NCI-H146 treated with DMSO at 0.1 percent for 48 hours (cell line): ENCODE data around the gene DIAPH3.
A peak's percentile ranks its signal among the peaks of the same experiment; 100 is the strongest.

Source experiments
- DNase-seq: peaks from one replicate; lab custom pipeline; 2025; ENCODE audit not compliant: unreplicated experiment; lab: John Stamatoyannopoulos, UW

The DIAPH3 gene

DNA sequence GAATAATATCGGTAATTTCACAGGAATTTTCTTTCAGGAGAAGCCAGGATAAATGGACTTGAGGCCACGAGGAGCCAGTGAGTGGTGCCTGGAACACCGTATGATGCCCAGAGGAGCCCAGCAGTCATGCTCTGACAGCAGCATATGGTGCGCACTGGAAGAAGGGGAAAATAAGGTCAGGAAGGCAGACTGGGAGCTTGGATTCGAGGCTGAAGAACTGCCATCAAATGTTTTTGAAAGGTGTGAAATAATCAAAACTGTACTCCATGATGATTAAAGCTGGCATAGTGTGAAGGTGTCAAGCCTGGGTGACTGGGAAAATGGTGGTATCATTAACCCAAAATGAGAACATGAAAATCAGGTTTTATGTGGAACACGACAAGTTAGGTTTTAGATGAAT is 374.2 kb downstream of the DIAPH3 start:
- DNase-seq: no peak

DNA sequence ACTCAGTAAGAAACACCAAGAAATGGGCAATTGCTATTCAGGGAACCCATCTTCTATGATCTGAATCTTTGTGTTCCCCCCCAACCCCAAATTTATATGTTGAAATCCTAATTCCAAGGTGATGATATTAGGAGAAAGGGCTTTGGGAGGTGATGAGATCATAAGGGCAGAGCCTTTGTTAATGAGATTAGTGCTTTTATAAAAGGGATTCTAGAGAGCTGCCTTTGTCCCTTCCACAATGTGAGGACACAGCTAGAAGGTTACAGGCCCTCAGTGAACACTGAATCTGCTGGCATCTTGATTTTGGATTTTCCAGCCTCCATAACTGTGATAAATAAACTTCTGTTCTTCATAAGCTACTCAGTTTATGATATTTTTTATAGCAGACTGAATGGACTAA is 376.0 kb downstream of the DIAPH3 start:
- DNase-seq: no peak

DNA sequence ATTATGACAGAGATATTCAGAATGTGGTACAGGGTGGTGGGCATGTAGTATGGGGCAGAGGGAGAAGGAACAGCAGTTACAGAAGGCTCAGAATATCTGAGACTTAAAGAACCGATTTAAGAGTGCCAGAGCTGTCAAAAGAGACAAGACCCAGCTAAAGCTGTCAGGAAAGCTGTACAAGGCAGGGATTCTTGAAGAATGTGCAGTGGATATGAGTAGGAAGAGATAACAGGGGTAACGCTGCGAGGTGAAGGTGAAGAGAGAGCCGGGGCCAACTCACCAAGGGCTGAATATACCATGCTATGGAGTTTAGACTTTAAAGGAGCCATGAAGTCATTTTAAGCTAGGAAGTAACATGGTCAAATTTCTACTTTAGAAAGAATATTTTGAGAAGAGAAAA is 381.0 kb downstream of the DIAPH3 start:
- DNase-seq: no peak

DNA sequence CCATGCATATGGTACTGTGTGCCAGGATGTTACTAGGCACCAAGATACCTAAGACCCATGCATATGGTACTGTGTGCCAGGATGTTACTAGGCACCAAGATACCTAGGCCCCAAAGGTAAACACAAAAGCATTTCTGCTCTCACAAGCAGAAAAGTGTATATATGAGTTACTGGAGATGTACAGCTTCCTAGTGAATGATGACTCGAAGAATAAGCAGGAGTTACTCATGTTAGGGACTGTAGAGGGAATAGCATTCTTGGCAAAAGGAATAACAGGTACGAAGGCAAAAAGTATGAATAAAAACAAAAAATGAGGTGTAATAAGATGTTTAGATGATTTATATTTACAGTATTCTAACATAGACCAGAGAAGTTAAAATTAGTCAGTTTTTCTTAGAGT is 383.7 kb downstream of the DIAPH3 start:
- DNase-seq: no peak

DNA sequence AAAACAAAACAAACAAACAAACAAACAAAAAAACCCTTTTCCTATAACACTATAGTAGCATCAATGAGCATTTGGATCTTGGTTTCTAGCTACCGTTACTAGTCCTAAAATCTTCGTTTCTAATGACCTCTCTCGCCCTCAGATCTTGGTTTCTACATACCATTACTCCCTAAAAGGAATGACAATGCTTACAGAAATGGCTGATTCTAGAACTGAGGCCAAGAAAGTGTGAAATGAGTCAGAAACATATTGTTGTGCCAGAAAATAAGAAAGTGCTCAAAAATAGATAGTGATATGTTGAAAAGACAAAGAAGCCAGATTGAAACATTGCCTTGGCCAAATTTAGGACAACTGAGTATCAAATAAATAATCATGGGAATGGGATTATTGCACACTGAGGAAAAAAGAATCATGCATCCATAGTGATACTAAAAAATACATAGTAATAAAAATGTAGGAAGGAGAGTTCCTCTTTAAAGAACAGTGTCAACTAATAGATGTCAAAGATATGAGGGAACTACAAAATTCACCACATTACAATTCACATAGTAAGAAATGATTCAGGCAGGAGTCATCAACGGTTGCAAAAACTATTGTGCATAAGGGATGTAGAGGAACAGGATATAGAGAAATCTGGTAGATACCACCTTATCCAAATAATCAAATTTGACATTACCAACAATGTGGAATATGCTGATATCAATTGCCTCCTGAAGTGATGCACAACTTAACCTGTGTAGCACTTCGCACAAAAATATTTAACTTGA is 386.6 kb downstream of the DIAPH3 start:
- DNase-seq: no peak

DNA sequence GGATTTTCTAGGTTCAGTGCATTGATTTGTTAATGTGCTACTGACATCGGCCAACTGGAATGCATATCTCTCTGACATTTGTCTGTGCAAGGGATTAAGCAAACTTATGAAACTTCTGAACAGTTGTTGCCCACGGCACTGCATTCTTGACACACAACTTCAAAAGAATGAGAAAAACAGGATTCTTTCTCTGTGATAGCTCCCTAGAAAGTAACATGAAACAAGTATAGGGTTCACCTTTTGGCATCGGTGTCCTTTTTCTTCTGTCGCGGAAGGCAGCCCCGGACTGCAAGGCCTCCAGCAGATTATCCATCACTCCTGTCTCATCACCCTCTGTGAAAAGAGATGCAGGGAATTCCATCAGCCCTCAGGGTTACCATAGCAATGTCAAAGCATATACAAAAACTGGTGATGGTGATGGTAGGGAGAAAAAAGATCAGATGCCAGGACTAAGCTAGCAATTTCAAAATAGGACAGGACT is 389.2 kb downstream of the DIAPH3 start:
- no peak for DNase-seq

DNA sequence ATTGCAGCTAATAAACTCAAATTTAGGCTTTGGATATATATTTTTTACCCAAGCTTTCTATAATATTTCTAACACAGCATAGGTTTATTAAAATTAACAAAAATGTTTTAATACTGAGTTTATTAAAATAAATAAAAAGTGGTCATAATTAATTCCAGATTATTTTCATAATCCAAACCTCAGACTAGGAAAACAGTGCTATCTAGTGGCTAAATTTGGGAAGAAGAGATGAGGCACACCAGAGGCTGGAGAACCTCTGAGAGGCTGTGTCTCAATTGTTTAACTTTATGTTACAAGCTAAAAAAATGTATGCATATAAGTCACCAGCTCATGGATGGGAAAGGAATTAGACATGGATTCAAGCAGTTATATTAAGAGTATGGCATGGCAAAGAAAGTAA is 392.5 kb downstream of the DIAPH3 start:
- DNase-seq: peak; percentile 18

DNA sequence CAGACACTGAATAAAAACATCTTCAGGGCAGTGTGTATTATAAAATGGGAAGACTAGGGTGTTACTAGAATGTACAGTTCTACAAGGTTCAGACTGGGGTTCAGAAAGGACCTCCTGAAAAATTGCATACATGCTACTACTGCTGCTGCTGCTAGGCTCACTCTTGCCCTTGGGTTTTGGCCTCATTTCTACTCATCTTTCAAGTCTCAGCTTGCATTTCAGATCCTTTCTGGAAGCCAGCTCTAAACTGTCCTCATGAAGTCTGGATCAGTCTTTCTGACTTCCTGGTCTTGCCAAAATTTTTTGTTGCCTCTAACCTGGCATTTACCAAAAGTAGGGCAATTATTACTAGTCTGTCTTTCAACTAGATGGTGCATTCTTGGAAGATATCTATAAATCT is 393.3 kb downstream of the DIAPH3 start:
- no peak for DNase-seq

DNA sequence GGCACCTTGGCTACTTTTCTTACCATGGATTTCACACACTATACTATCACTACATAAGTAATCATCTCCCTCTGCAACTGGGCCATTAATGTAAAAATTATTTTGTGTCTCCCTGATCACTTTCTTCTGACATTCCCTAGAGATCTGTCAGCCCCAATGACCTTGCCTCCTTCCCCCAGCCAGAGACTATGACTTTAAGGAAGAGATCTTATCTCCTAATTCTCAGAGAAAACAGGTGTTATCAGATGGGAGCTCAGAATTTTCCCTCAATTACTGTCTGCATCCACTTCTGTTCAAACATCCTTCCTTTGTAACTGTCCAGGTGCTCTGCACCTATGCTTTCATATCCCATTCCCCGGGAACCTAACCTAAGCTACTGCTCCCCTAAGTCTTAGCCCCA is 397.5 kb downstream of the DIAPH3 start:
- DNase-seq: peak; percentile 73

DNA sequence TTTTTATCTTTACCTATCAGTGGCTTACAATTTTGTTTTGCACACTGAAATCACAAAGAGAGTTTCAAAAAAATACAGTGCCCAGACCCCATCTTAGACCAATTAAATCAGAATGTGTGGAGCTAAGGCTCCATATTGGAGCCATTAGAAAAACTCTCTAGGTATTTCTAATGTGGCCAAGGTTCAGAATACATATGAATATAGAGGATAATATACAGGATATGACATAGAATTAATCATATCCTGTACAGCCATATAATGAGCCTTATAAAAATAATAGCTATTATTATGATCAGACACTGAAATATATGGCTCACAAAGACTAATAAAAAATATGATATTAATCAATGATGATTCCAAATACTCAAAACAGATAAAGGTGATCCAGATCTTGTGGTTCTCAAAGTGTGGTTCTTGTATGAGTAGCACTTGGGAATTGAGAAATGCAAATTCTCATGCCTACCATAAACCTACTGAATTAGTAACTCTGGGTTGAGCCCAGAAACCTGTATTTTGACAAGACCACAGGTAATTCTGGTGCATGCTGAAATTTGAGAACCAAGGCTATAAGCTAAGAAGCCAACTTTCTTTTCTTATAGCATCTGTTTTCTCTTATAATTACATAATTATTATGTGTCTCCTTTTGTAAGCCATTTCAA is 408.0 kb downstream of the DIAPH3 start:
- DNase-seq: no peak

DNA sequence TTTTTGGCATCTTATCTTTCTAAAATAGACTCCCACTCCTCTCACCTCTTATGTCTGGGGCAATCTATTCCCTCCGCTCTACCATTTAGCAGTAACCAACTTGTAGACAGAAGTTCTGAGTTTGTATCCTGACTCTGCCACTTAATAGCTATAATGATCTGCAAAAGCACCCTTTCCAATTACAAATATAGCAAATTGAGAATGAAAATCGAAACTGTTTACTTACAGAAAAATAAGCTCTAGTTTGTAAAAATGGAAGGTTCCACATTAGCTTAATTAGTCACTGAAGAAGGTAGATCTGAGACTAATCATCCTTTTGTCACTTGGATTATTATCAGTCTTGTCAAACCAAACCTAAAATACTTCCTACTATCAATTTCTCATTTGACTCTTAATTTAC is 409.3 kb downstream of the DIAPH3 start:
- DNase-seq: no peak

DNA sequence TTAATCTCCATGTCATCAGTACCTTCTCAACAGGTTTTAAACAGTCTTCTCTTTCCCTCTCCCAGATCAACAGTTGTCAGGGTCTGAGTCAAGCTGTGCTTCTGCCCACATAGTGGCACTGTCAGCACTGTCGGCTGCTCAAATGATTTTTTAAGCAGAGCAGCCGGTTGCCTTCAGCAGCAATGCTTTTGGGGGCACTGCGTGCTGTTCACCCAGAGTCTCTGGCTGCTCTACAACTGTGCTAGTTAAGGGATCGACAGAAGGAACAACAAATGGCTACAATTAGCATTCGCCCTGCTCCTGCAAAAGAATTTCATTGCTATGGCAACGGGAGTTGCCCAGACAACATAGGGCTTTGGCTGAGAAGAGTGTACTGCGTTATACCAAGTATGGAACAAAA is 412.9 kb downstream of the DIAPH3 start:
- DNase-seq: peak; percentile 95

DNA sequence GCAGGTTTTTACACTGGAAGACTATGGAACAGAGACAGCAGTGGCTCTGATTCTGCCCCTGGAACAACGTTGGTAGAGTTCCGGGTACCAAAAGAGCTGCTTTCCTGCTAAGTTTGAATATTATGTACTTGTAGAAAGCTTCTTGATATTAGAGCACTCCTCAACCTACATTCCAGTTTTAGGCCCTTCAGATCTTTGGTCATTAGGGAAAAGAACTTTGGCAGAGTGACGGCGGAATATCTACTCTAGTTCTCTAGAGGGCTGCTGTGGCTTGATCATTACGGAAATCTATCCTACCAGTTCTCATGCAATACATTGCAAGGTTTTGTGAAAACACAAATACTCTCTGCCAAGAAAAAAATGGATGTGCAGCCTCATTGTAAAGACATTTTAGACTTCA is 415.7 kb downstream of the DIAPH3 start:
- DNase-seq: no peak

DNA sequence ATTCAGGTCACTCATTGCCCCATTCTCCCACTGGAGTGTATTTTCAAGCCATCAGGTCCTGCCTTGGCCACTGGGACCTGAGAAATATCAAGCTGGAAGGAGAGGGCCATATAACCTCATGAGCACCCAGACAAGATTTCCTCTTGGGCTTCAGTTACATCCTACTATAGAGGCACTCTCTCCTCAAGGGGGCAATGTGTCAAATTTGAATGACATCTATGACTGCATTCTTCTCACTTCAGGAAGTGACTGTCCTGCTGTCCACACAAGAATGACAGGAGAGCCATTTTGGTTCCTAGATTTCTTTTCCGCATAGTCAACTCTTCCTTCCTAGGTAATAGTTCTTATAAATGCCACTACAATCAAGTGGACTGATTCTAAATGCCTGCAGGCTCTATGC is 416.2 kb downstream of the DIAPH3 start:
- peak; percentile 12 for DNase-seq

DNA sequence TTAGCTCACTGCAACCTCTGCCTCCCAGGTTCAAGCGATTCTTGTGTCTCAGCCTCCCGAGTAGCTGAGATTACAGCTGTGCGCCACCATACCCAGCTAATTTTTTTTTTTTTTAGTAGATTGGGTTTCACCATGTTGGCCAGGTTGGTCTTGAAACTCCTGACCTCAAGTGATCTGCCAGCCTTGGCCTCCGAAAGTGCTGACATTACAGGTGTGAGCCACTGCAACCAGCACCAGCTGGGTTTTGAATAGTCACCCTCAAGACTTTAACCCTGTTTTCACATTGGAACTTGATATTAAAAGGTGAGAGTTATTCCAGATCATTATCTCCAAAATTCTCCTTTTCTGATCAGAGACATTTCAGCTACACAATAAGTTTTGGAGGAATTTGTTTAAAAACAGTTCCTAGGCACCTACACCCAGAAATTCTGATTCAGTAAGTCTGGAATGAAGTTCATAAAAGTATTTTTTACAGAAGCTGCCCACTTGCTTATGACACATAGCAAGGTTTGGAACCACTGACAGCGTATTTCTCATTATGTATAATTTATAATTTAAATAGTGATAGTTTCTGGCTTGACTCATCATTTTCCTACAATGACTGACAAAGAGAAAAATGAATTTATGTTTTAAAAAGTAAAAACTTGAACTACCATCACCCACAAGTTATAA is 417.3 kb downstream of the DIAPH3 start:
- DNase-seq: no peak

DNA sequence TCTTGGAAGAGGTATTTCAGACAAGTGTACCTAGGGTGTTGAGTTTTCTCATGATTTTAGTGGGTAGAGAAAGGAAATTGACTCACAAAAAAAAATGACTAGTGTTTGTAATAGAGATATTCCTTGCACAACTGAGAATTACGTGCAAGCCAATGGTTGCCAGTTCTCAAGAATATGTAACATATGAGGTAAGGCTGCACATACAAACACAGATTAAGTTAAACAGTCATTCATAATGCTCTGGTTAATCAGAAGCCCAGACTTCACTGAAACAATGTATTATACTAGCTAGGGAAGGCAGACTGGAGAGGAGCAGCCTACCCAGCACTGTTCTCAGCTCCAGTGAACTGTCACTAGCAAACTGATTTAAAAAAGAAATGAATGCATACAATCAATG is 418.3 kb downstream of the DIAPH3 start:
- no peak for DNase-seq

DNA sequence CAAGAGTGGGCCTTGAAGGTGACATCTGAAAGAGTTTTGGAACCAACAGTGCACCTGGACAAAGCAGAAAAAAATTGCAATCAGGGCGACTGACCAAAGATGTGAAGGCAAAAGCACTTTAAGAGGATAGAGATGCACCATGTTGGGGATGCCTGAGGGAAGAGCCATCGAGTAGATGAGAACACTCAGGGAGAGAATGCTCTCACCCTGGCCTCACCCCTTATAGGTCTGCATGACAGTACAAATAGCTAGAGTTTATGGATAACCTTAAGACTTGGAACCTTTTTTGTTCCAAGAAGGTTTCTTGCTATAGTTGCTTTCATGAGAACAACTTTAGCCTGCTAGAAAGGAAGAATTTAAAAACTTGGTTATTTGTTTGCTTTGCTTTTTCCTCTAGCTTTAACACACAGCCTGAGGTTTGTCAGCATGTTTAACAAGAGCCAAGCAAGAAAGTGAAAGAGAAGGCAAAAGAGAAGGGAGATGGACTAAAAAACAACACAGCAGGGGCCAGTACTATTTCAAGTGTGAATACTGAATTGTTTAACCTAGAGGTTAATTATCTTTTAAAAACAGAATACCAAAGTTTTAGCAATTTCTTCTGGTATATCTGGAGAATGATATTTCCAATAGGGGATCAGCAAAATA is 418.9 kb downstream of the DIAPH3 start:
- no peak for DNase-seq

DNA sequence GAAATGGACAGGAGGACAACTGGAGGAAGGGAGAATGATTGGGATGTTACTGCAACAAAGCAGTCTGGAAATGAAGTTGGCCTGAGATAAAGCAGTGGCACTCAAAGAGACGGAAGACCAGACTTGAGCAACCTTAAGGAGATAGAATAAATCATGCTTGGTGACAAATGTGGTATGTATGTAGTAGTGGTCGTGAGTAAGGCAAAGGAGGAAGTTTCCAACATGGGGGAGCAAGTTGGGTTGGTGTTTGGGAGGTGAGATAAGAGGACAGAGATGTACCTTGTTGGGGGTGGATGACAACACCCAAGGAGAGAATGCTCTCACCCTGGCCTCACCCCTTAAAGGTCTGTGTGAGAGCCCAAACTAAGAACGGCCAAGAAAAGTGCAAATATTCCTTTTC is 420.5 kb downstream of the DIAPH3 start:
- DNase-seq: no peak

DNA sequence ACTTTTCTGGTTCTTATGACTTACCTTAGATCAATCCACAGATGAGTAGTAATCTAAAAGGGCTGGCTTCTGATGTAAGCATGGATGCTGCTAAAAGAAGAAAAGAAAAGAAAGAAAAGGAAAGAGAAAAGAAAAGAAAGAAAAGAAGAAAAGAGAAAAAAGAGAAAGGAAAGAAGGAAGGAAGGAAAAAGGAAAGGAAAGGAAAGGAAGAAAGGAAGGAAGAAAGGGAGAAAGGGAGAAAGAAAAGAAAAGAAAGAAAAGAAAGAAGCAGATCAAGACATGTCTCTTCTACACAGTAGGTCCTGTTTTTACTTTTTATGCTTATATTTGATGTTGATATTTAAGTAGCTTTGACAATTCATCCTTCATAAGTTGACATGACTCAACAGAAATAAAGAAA is 421.3 kb downstream of the DIAPH3 start:
- DNase-seq: no peak

DNA sequence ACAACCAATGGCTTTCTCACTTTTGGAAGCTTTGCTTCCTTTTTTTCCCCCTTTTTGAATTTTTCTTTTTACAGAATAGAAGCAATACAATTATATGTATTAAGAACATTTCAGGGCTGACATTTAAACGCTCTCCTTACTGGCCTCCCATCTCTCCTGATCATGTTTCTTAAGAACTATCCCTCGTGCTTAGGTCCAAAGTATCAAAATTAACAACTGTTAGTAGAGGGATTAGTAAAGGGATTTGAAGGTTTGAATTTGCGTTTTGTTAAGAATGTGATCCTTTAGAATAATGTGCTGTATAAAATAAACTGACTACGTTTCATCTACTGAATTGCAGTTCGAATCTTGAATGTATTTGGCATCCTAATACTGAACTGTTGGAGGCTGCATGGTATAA is 424.8 kb downstream of the DIAPH3 start:
- no peak for DNase-seq

DNA sequence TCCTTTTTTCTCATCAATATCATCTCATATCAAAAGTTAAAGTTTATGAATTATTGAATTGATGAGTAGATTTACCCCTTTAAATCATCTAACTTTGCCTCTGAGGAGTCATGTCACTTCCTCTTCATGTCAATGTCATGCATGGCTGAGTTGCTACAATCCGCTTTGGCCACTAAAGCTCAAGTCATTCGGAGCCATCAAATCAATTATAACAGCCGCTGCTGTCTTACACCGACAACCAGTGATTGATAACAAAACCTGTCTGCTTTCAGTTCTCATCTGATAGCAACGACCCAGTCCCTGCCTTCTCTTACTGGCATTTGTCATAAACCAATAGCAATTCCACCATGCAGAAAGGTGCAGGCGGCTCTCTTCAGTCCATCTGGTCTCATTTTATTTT is 429.3 kb downstream of the DIAPH3 start:
- peak; percentile 87 for DNase-seq

DNA sequence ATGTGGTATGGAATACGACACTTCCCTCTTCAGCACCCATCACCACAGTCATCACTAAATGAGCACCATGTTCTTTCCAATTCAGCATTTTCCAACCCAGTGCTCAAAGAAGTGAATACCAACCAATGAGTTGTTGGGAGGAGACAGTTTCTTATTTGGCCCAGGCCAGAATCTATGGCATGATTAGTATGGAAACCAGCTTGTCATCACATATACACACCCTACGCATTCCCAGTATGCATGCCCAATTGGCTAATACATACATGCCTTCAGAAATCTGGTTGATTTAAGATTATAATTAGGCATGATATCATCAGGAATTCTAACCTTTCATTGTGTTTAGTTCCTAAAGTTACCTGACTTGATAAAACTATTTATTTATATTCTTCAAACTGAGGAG is 430.0 kb downstream of the DIAPH3 start:
- no peak for DNase-seq
